HG03095 (cell line): ENCODE measurements around the gene C2orf66.

Experiments
- ATAC-seq: cut with Tn5 transposase; IDR thresholded peaks from one replicate; pipeline ENCODE4 v1.9.1; 2021; ENCODE audit warnings: moderate library complexity; ENCODE audit not compliant: unreplicated experiment

C2orf66 gene

DNA sequence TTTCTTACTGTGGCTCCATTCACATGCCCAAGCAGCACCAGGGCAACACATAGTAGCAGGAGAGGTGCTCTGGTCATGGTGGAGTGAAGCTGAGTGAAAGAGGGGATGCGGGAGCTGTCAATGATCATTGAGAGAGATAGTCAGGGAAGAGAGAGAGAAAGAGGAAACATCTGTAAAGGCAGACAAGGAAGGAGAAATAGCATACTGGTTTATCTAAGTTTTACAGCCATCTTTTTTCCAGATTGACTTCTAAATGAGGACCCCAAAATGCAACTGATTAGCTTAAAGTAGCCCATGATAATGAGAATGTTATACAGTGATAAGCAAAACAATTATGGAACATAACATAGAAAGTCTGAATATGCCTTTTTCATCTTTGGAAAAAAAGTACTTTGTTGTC is at the start of gene C2orf66:
C2orf66 (minus strand) TSS at position 96 of the 400 bp plus-strand sequence; CDS start at position 77, 19 bp downstream.
- no peak for ATAC-seq

- no peak for ATAC-seq
Observed at GRCh38 chr2:196854629-196855028, 45.5 kb upstream of the C2orf66 start.

DNA sequence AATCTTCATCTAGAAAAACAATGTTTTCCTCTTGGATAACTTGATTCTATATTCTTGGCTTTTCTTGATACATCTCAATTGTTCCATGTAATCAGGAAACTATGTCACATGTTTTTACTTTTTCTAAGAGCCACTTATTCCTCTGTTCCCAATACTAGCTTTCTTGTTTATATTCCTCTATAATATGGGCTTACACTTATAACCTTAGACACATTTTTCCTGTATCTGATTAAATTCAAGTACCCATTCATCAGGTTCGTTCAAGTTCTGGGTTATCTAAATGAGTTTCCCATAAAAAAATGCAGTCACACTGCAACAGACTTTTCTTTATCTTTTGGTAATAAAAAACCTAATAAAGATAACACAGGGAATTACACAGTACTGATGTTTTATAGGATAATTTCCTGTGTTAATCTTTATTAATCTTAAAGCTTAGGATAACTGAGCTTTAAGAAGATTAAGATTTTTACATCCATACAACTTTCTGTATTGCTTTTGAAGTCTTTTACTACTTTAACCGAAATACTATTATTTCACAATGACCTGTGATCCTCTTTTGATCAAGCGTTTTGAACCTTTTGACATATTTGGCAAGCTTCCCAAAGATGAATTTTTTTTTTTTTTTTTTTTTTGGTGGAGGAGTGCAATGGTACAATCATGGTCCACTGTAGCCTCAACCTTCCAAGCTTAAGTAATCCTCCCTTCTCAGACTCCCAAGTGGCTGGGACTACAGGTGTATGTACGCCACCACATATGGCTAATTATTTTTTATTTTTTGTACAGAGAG is 44.3 kb upstream of the C2orf66 start:
- ATAC-seq = no peak

- no peak for ATAC-seq
Observed at GRCh38 chr2:196851088-196851487, 41.9 kb upstream of the C2orf66 start.

- ATAC-seq = no peak
Observed at GRCh38 chr2:196849895-196850294, 40.7 kb upstream of the C2orf66 start.

- no peak for ATAC-seq
Observed at GRCh38 chr2:196846295-196846694, 37.1 kb upstream of the C2orf66 start.

DNA sequence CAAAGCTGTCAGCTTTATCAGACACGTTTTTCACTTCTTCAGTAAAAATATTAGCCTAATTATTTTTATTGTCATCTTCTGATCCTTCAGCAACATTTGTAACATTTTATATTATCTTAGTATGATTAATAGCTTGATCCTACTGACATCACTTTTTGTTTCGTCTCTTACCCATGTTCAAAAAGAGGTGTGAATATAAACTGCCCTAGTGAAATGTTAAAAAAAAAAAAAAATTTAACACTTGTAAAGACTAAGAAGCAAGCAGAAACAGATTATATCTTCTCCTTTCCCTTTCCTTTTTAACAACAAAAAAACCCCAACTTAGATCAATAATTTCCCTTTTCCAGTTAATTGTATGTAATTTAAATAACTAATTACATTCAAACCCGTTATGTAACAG is 36.2 kb upstream of the C2orf66 start:
- ATAC-seq = no peak

- ATAC-seq = no peak
Observed at GRCh38 chr2:196840171-196840570, 31.0 kb upstream of the C2orf66 start.

- no peak for ATAC-seq
Observed at GRCh38 chr2:196839574-196839973, 30.4 kb upstream of the C2orf66 start.

GRCh38 chr2:196836440-196836839 is 27.3 kb upstream of the C2orf66 start:
- ATAC-seq = no peak

DNA sequence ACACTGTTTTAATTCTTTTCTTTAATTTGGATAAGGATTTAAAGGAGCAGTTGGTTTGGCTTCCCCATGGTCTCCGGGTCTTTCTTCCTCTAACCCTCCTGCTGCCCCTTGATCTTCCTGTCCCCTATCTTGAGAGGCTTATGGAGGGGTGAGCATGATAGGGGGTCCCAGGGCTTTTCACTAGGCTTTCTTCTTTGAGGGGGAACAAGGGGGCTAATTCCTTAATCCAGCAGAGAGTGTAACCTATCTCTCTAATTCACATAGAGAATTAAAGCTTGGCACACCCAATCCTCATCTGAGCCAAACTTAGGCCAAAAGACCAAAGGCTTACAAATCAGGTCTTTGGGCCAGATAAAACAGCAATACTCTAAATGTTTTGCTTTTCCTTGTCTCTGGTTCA is 21.5 kb upstream of the C2orf66 start:
- ATAC-seq = no peak

GRCh38 chr2:196827356-196827755 is 18.2 kb upstream of the C2orf66 start:
- no peak for ATAC-seq

DNA sequence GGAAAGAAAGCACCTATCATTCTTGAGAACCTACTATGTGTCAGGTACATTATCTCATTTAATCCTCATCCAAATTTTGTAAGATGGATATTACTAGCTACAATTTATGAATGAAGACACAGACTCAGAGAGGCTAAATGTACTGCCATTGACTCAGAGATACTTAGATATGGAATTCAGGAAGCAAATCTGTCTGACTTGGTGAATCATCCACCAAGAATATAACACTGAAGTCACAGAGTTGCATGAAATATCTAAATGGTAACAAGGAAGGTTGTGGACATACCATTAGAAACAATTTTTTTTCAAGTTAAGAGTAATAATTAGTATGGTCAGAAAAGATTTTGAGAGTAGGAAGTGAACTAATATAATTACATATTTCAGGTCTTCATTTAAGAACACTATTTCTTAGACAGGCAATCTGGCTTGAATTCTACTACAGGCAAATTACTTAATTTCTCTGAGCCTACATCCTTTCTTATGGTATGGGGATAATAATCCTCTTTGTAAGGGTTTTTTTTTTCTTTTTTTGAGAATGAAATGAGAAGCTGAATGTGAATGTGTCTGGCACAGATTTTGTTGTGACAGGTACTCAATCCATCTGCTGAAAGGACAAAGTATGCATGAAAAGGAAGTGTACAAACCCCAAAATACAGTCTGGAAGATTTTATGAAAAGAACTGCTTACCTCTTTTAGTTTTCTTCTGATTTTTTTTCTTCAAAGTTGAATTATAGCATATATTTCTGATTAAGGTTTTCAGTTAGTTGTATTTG is 14.8 kb upstream of the C2orf66 start:
- ATAC-seq = no peak

DNA sequence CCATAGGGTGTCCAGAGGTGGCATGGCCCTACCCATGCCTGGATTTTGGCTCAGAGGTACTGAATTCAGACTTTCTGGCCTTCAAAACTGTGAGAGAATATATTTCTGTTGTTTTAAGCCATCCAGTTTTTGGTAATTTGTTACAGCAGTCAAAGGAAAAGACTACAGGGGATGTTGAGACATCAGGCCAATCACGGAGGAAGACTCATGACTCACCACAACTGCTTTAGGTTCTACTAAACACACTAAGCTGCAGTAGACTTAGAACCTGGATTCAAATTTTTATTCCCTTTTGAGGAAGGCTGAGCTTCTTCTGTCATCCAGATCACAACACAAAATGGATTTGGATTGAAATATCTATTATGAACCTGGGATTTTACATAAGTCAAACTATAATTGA is 12.0 kb upstream of the C2orf66 start:
- ATAC-seq = no peak

- no peak for ATAC-seq
Observed at GRCh38 chr2:196808083-196808665, 981 bp downstream of the C2orf66 start.

- no peak for ATAC-seq
Observed at GRCh38 chr2:196804381-196804780, 4.8 kb downstream of the C2orf66 start.

DNA sequence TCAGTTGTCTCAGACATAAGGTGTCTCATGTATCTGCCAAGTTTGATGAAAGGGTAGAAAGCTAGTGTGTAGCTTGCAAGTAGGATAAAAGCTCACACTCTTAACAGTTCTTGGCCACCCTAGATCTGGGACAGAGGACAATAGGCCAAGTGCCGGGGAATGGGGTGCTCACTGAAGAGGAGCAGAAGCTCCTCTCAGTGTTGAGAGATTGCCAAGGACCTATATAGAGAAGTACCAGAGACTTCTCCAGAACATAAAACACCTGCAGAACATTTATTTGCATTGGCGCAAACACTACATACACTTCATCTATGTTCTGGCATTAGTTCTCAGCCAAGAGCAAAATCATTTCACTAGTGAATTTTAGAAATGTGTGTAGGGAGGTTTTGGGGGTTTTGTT is 6.8 kb downstream of the C2orf66 start:
- ATAC-seq = no peak

DNA sequence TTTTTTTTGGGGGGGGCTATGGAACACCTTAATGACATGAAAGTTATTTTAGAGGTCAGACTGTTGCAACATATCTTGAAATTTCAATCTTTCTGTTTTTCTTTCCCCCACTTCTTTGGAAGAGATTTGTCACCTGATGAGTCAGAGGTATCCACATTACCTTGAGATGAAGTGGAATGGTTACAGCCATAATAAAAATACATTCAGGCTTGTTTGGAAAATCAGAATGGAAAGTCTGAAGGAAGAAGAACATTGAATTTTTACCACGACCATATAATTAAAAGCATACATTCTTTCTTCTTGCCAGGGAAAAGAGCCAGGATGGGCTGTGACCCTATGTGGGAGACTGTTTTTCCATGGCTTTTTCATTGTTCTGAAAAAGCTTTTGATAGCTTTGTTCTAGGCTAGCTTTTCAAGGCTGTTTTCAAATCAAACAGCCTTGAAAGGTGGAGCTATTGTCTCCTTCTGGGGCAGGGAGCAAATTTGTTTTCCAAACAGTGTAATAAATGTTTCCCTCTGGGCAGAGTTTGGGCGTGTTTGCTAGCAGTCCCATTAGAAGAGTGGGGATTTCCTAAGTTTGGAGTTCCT is 7.4 kb downstream of the C2orf66 start:
- ATAC-seq = no peak

DNA sequence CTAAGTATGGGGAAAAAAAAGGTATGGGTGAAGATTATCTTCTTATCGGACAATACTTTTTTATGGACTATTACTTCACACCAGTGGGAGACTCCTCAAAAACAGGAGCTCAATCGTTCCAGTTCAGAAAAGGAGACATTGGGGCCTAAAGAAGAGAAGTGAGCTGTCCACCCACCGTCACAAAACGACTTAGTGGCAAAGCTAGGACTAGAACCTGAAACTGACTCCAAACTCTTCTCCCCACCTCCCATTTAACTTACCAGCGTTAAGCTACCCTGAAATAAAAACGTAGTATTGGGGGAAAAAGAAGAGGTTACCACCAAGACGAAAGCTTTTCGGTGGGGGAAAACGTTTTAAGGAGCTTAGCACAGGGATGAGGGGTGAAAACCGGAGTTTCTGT is 10.2 kb downstream of the C2orf66 start:
- no peak for ATAC-seq

DNA sequence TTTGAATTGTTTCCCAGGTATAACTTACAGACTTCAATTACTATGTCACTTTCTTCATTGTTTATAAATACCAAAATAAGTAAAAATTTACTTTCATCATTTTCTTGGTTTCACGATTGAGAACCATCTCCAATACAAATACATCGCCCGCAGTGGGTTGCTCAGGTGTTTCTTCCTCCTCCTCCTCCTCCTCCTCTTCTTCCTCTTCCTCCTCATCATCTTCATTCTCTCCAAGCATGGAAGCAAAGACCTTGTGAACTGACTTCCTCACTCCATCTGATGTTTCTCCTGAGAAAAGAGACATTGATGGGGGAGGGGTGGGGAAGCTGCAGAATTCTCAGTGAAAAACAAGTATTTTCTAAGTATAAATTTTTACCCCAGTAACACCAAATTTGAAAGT is 16.3 kb downstream of the C2orf66 start:
- no peak for ATAC-seq

DNA sequence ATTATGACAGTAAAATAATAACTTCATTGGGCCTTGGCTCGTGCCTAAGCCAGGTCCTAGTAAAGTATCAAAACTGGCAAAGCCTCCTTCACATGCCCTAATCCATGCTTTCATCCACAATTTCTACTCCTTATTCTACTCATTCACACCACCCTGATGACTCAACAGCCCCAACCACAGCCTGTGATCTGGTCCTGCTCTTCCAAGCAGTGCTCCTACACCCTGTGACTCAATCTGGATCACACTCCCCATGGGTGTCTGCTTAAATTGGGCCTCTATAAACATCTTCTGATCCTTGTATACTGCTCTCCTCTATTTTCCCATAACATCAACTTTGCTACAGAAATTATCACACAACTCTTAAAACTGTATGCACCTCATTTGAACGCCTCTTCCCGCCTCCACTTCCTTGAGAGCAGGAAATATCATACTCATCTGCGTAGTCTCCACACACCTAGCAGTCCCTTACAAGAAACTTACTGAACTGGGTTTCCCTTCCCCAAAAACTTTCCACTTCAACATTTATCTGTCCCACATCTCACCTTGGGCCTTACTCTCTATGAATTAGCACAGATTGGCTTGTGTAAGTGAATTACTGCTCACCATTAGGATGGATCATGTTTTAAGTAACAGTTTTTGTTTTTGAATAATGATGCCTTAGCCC is 25.6 kb downstream of the C2orf66 start:
- ATAC-seq = peak; percentile 67
